Measurements from ENCODE around the gene RPA3. TPM values are rescaled to one million over a fixed set of nuclear protein-coding genes. Genes with fewer than 3 reads are reported as not detected.

RPA3 gene
- total RNA-seq, 1 donor from 2014 or later = 128 TPM

GRCh38 chr7:7699380-7699779 lies 19.0 kb downstream of the RPA3 start:
- Histone ChIP-seq H3K36me3 (no peaks in the 10 kb centered on the region), H3K9ac (no peak overlapping the region), H3K4me1 (no peaks in the 10 kb centered on the region), H3K27ac (no peak overlapping the region), H2AFZ (replicated peaks) (no peak overlapping the region), H3K27me3 (no peaks in the 10 kb centered on the region), H3K4me3 (no peak overlapping the region), H3K4me2 (no peak overlapping the region), H3F3A (ENCODE audit: low read depth) (no peaks in the 10 kb centered on the region), H3K79me2 (ENCODE audit: low read depth) (no peaks in the 10 kb centered on the region), H4K20me1 (ENCODE audit: low read depth) (no peaks in the 10 kb centered on the region), H3K9me3 (ENCODE audit: low read depth) (no peaks in the 10 kb centered on the region)
- peaks cover 1% of the 10 kb centered on the region for H3K36me3 Mint-ChIP-seq
- no peaks in the 10 kb centered on the region for H3K9me3 Mint-ChIP-seq
- H3K27me3 Mint-ChIP-seq (ENCODE audit: insufficient read depth, low read depth) = no peaks in the 10 kb centered on the region
- H3K4me1 Mint-ChIP-seq = peaks cover 5% of the 10 kb centered on the region
- H3K27ac Mint-ChIP-seq = no peak overlapping the region
- TF ChIP-seq EZH2phosphoT487 (IDR thresholded peaks at IDR 0.05) (no peak), CTCF (IDR thresholded peaks at IDR 0.05) (no peak), EZH2 (IDR thresholded peaks at IDR 0.05) (no peak)
- DNase-seq (ENCODE audit: low spot score) = no peak
- no peak overlapping the region for H3K4me3 Mint-ChIP-seq

- Histone ChIP-seq H3K27me3 (no peaks in the 10 kb centered on the region), H3K27ac (no peak overlapping the region), H4K20me1 (ENCODE audit: low read depth) (no peaks in the 10 kb centered on the region), H3K4me1 (no peaks in the 10 kb centered on the region), H3K9ac (no peak overlapping the region), H2AFZ (replicated peaks) (no peak overlapping the region), H3K36me3 (no peaks in the 10 kb centered on the region), H3K4me2 (no peak overlapping the region), H3F3A (ENCODE audit: low read depth) (no peaks in the 10 kb centered on the region), H3K9me3 (ENCODE audit: low read depth) (no peaks in the 10 kb centered on the region), H3K4me3 (no peak overlapping the region), H3K79me2 (ENCODE audit: low read depth) (no peaks in the 10 kb centered on the region)
- Mint-ChIP-seq H3K4me1 (peaks cover 5% of the 10 kb centered on the region), H3K9me3 (no peaks in the 10 kb centered on the region), H3K27ac (no peak overlapping the region), H3K27me3 (ENCODE audit: insufficient read depth, low read depth) (no peaks in the 10 kb centered on the region), H3K36me3 (peaks cover 3% of the 10 kb centered on the region), H3K4me3 (no peak overlapping the region)
- no peak for DNase-seq (ENCODE audit: low spot score)
- TF ChIP-seq EZH2phosphoT487 (IDR thresholded peaks at IDR 0.05) (no peak), EZH2 (IDR thresholded peaks at IDR 0.05) (no peak), CTCF (IDR thresholded peaks at IDR 0.05) (no peak)
Measured at GRCh38 chr7:7698930-7699329, 19.5 kb downstream of the RPA3 start.

GRCh38 chr7:7696458-7697119 lies 21.8 kb downstream of the RPA3 start:
- Histone ChIP-seq H2AFZ (replicated peaks) (no peak overlapping the region), H3K4me3 (no peak overlapping the region), H3K79me2 (ENCODE audit: low read depth) (no peaks in the 10 kb centered on the region), H3K9me3 (ENCODE audit: low read depth) (no peaks in the 10 kb centered on the region), H3K4me2 (no peak overlapping the region), H3K27ac (no peak overlapping the region), H3K4me1 (no peaks in the 10 kb centered on the region), H3K27me3 (no peaks in the 10 kb centered on the region), H3F3A (ENCODE audit: low read depth) (no peaks in the 10 kb centered on the region), H4K20me1 (ENCODE audit: low read depth) (no peaks in the 10 kb centered on the region), H3K36me3 (no peaks in the 10 kb centered on the region), H3K9ac (no peak overlapping the region)
- Mint-ChIP-seq H3K36me3 (peaks cover 6% of the 10 kb centered on the region), H3K27me3 (ENCODE audit: insufficient read depth, low read depth) (no peaks in the 10 kb centered on the region), H3K4me1 (peaks cover 5% of the 10 kb centered on the region), H3K4me3 (no peak overlapping the region), H3K9me3 (no peaks in the 10 kb centered on the region), H3K27ac (no peak overlapping the region)
- no peak for DNase-seq (ENCODE audit: low spot score)
- TF ChIP-seq EZH2phosphoT487 (IDR thresholded peaks at IDR 0.05) (no peak), CTCF (IDR thresholded peaks at IDR 0.05) (no peak), EZH2 (IDR thresholded peaks at IDR 0.05) (no peak)

All from neural progenitor cell (in vitro differentiated cells).